WI38 (cell line): Measurements from ENCODE around the gene STAT5B.
"Not testable (repeated sequence)": the region's sequence is repeated elsewhere in the genome, so short reads cannot be mapped to it uniquely, and the experiment has no call there.

Experiments
- H3K4me3 ChIP-seq: 2 replicates; pipeline ENCODE4 v1.5.1; 2011; ENCODE audit warnings: low read depth, mild to moderate bottlenecking, control low read depth, low read length
- CTCF ChIP-seq: IDR thresholded peaks from 2 replicates; pipeline ENCODE4 v1.5.1; 2012; ENCODE audit warnings: low read depth, mild to moderate bottlenecking, control low read depth, low read length

STAT5B gene

GRCh38 chr17:42214156-42214555, 62.0 kb downstream of the STAT5B start:
- no peak overlapping the region for H3K4me3 ChIP-seq
- no peak for TF ChIP-seq CTCF

- H3K4me3 ChIP-seq, result no peak overlapping the region
- TF ChIP-seq CTCF, result no peak
These were observed 63.8 kb downstream of the STAT5B start for GRCh38 chr17:42212382-42212781.

GRCh38 chr17:42211921-42212341, 64.3 kb downstream of the STAT5B start:
- H3K4me3 ChIP-seq, result not testable (repeated sequence)

GRCh38 chr17:42210046-42210445, 66.1 kb downstream of the STAT5B start:
- H3K4me3 ChIP-seq, result no peak overlapping the region
- TF ChIP-seq CTCF, result no peak

- H3K4me3 ChIP-seq, result not testable (repeated sequence)
These were observed 70.0 kb downstream of the STAT5B start for GRCh38 chr17:42206153-42206612.

GRCh38 chr17:42203354-42203753, 72.8 kb downstream of the STAT5B start:
- H3K4me3 ChIP-seq, result no peak overlapping the region
- no peak for TF ChIP-seq CTCF

- TF ChIP-seq CTCF, result no peak
- H3K4me3 ChIP-seq, result no peak overlapping the region
These were observed 73.5 kb downstream of the STAT5B start for GRCh38 chr17:42202696-42203095.

GRCh38 chr17:42202159-42202558, 74.0 kb downstream of the STAT5B start:
- no peak for TF ChIP-seq CTCF
- H3K4me3 ChIP-seq, result no peak overlapping the region

- no peak overlapping the region for H3K4me3 ChIP-seq
- no peak for TF ChIP-seq CTCF
These were observed 74.8 kb downstream of the STAT5B start for GRCh38 chr17:42201458-42201772.
